Globus pallidus (tissue), 1 donor: ENCODE data around the gene ZNF552.
"Not testable (repeated sequence)": the region's sequence is repeated elsewhere in the genome, so short reads cannot be mapped to it uniquely, and the experiment has no call there.

Experiments
- DNase-seq: peaks from one replicate; pipeline ENCODE4 v3.0.0-alpha.2; 2015; ENCODE audit warnings: low spot score

The ZNF552 gene

DNA sequence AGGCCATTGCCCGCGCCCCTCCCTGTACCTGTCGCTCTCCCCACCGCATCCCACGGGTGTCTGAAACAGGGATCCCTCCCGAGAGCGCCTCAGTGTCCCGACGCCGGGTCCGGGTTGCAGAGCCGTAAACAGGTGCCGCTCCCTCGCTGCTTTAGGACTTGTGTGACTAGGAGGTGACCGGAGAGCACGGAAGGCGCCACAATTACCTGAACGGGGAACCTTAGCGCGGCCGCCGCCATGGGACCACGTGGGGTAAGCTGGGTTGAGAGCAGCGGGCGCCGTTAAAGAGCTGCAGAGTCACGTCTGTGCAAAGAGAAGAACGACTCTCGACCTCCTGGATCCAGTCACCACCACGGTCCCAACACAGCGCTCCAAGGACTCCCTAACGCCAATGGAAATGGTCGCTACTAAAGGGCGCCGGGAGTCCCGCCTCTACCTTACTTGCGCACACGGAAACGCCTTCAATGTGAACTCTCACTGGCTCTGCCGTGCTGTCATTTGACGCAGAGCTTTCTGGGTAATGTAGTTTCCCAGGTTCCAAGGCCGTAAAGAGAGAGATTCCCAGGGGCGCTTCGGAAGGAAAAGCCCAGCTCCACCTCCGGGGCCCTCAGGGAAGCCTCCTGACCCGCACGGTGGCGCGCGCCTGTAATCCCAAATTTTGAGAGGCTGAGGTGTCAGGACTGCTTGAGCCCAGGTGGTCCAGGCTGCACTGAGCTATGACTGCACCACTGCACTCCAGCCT, at the start of gene ZNF552:
Gene ZNF552, minus strand, starts transcription at position 409 of the 742 bp plus-strand sequence. Its CDS starts 170 bp downstream, at position 239.
- DNase-seq = peak; percentile 93

DNA sequence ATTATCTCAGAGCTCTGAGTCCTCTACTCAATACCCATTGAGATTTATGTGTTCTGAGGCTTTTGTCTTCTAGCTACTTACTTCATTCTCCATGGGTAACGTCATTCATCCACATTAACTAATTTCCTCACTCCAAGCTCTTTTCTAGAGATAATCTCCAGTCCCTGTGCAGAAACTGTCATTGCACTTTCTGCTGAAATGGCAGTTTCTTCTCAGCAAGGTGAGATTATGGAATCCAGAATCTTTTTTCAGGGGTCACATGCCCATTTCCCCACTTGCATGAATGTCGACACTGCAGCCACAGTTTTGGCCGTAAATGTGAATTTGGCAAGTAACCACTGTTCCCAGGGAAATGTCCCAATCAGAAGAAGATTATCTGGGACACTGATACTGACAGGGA, 47.6 kb upstream of the ZNF552 start:
- DNase-seq = not testable (repeated sequence)

- DNase-seq = not testable (repeated sequence)
These were observed 39.4 kb upstream of the ZNF552 start for GRCh38 chr19:57854117-57854516.

DNA sequence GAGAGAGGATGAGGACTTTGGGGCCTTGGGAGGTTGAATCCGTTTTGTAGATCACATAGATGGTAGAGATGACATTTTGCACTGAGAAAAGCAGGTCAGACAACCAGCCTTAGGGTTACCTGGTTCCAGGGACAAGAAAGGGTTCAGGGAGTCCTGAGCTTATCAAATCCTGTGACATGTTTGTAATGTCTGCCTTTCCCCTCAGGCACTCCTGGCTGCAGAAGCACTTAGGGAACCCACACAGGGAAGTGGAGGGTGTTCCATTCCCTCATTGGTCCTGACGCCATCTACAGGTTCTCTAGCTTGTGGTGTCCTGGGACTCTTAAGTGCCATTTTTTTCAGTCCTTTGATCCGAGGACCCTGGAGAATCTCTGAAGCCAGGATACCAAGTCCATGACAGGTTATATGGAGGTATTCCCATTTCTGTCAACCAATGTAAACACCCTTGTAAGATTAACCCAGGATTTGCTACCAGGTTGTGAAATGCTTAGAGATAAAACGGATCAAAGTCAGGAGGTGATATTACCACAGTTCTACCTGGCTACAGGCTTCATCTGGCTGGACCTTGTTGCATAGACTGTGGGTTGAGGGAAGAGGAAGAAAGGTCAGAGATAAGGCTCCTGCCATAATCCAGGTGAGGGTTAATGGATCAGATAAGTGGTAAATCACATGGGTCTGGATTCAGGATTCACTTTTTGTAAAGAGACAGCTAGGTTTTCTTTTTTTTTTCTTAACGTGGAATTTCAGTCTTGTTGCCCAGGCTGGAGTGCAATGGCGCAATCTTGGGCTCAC, 37.3 kb upstream of the ZNF552 start:
- DNase-seq = not testable (repeated sequence)

- DNase-seq = no peak
These were observed 35.9 kb upstream of the ZNF552 start for GRCh38 chr19:57850553-57851017.

DNA sequence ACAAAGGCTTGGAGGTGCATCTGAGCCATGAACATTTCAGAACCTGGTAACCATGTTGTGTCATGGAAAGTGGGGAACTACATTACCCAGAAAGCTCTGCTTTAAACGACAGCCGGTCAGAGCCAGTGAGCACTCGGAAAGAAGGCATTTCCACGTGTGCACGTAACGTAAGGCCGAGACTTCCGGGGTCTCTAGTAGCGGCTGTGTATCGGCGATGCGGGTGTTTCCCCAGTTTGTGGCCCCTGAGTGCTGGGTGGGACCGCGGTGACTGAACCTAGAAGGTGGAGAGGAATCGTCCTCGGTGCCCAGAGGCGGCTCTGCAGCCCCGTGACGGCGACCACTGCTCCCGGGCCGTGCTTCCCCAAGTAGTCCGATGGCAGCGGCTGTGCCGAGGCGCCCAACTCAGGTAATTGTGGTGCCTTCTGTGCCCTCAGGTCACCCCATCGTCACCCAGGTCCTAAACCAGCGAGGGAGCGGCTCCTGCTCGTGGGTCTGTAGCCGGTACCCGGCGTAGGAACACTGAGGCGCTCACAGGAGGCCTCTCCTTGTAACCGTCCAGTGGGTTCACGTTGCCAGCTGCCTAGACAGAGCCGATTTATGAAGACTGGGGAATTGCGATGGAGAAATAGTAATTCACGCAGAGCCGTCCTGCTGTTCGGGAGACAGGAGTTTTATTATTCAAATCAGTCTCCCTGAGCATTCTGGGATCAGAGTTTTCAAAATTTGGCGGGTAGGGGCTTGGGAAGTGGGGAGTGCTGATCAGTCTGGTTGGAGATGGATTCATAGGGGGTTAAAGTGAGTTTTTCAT, 35.2 kb upstream of the ZNF552 start, which contains the start of gene ZNF587:
Gene ZNF587, plus strand, starts transcription at position 194 of the 808 bp plus-strand sequence. Its CDS starts 180 bp downstream, at position 374.
- peak; percentile 81 for DNase-seq

- DNase-seq = not testable (repeated sequence)
These were observed 34.5 kb upstream of the ZNF552 start for GRCh38 chr19:57849162-57849665.

- not testable (repeated sequence) for DNase-seq
These were observed 32.5 kb upstream of the ZNF552 start for GRCh38 chr19:57847164-57847563.

DNA sequence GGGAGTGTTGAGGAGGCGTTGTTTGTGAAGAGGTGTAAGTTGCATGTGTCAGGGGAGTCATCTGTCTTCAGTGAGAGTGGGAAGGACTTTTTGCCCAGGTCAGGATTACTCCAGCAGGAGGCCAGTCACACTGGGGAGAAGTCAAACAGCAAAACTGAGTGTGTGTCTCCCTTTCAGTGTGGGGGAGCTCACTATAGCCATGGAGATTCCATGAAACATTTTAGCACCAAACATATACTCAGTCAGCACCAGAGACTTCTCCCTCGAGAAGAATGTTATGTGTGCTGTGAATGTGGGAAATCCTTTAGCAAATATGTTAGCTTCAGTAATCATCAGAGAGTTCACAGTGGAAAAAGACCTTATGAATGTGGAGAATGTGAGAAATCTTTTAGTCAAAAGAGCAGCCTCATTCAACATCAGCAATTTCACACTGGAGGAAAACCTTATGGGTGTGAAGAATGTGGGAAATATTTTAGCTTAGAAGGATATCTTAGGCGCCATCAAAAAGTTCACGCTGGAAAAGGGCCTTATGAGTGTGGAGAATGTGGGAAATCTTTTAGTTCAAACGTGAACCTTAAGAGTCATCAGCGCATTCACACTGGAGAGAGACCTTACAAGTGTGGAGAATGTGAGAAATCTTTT, 26.5 kb upstream of the ZNF552 start:
- DNase-seq = no peak

GRCh38 chr19:57838622-57839191, 24.0 kb upstream of the ZNF552 start:
- not testable (repeated sequence) for DNase-seq

- not testable (repeated sequence) for DNase-seq
These were observed 22.3 kb upstream of the ZNF552 start for GRCh38 chr19:57836991-57837390.

GRCh38 chr19:57830071-57830602, 15.4 kb upstream of the ZNF552 start, which contains the start of gene ZNF587B:
ZNF587B (plus strand) TSS chr19:57830299; CDS start chr19:57830529, 230 bp downstream.
- peak; percentile 30 for DNase-seq

DNA sequence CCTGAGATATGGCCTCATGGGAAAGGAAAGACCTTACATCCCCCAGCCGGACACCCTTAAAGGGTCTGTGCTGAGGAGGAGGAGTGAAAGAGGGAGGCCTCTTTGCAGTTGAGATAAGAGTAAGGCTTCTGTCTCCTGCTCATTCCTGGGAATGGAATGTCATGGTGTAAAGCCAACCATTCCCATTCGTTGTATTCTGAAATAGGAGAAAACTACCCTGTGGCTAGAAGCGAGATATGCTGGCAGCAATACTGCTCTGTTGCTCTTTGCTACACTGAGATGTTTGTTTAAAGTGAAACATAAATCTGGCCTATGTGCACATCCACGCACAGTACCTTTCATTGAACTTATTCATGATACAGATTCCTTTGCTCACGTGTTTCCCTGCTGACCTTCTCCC, 14.6 kb upstream of the ZNF552 start:
- DNase-seq = no peak

GRCh38 chr19:57825511-57825910, 10.8 kb upstream of the ZNF552 start:
- no peak for DNase-seq

DNA sequence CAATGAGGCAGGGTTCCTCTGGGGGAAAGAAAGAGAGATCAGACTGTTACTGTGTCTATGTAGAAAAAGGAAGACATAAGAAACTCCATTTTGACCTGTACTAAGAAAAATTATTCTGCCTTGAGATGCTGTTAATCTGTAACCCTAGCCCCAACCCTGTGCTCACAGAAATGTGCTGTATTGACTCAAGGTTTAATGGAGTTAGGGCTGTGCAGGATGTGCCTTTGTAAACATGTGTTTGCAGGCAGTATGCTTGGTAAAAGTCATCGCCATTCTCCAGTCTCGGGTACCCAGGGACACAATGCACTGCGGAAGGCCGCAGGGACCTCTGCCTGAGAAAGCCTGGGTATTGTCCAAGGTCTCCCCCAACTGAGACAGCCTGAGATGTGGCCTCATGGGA, 8.9 kb upstream of the ZNF552 start:
- DNase-seq = not testable (repeated sequence)

DNA sequence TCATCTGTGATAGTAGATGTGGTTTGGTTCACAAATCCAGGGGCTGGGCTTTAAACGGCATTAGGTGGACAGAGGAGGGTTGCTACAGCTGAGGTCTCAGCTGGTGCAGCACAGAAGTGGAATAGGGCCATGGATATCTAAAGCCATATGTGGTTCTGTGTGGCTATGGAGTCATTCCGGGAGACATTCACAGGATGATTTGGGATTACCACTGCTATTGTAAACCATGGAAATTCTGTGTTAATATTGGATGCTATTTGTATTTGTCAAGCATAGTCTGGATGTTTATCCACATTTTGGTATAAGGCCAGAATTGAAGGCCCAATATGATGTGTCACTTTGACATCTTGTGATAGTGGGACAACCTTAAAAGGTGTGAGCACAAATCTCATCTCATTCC, 8.4 kb upstream of the ZNF552 start:
- not testable (repeated sequence) for DNase-seq

DNA sequence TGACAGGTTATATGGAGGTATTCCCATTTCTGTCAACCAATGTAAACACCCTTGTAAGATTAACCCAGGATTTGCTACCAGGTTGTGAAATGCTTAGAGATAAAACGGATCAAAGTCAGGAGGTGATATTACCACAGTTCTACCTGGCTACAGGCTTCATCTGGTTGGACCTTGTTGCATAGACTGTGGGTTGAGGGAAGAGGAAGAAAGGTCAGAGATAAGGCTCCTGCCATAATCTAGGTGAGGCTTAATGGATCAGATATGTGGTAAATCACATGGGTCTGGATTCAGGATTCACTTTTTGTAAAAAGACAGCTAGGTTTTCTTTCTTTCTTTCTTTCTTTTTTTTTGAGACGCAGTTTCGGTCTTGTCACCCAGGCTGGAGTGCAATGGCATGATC, 6.8 kb upstream of the ZNF552 start:
- not testable (repeated sequence) for DNase-seq

GRCh38 chr19:57821095-57821494, 6.4 kb upstream of the ZNF552 start:
- DNase-seq = not testable (repeated sequence)

GRCh38 chr19:57820599-57820998, 5.9 kb upstream of the ZNF552 start:
- DNase-seq = no peak

DNA sequence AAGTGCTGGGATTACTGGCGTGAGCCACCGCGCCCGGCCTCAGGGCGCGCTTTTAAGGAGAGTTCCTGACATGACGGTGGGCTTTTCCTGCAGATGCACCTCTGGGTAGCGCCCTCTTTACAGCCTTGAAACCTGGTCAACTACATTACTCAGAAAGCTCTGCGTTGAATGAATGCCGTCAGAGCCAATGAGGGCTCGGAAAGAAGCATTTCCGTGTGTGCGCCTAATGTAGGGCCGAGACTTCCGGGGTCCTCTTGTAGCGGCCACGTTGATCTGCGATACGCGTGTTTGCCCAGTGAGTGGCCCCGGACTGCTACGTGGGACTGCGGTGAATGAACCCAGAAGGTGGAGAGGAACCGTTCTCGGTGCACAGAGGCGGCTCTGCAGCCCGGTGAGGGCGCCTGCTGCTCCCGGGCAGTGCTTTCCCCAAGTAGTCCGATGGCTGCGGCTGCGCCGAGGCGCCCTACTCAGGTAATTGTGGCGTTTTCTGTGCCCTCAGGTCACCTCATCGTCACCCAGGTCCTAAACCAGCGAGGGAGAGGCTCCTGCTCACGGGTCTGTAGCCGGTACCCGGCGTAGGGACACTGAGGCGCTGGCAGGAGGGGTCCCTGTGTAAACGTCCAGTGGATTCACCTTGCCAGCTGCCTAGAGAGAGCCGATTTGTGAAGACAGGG, 4.9 kb upstream of the ZNF552 start:
- DNase-seq = peak; percentile 87
